SK-N-SH (cell line): ENCODE results near the gene SULT1E1. TPM values are rescaled to one million over a fixed set of nuclear protein-coding genes. Genes with fewer than 3 reads are reported as not detected.

ENCODE experiments used
- CTCF ChIA-PET: fragments of 300-600, 350-600 bp; formaldehyde crosslinking; extraction: SDS; loops from one replicate; lab custom pipeline; 2021; lab: Yijun Ruan, JAX
- POLR2A ChIA-PET: fragments of 350-600 bp; sonication (Branson Sonifier 250); formaldehyde crosslinking; extraction: SDS; loops from one replicate; lab custom pipeline; 2020; ENCODE audit warnings: antibody characterized with exemption, inconsistent platforms; lab: Yijun Ruan, JAX
- DNase-seq: peaks from one replicate; pipeline ENCODE4 v3.0.0; 2012
- H2AFZ ChIP-seq: fragments of 200-600 bp; sonication (generic); 2 replicates; pipeline ENCODE4 v1.8.1; 2016; ENCODE audit warnings: antibody characterized with exemption, mild to moderate bottlenecking, low read depth
- H3F3A ChIP-seq: fragments of 200-600 bp; sonication (generic); replicated peaks from 2 replicates; pipeline ENCODE3; 2016; ENCODE audit warnings: antibody characterized with exemption, mild to moderate bottlenecking; ENCODE audit not compliant: insufficient read depth
- H3K27ac ChIP-seq, 2 experiments: fragments of 200-500 bp in 1 of 2; fragments of 200-600 bp in 1 of 2; sonication (Bioruptor generic) in 1 of 2; sonication (generic), shearing (Covaris generic) in 1 of 2; 2 replicates each; pipeline versions ENCODE4 v1.5.1 to v1.6.1; 2014 to 2016; ENCODE audit warnings: low read depth in 2 of 2, inconsistent platforms in 1 of 2, low read length in 1 of 2, mild to moderate bottlenecking in 1 of 2, mixed read lengths in 1 of 2
- H3K27me3 ChIP-seq: fragments of 200-600 bp; sonication (generic), shearing (Covaris generic); 2 replicates; pipeline ENCODE4 v1.6.1; 2016; ENCODE audit warnings: mixed run types; ENCODE audit not compliant: insufficient read depth
- H3K36me3 ChIP-seq, 2 experiments: fragments of 200-500 bp in 1 of 2; fragments of 200-600 bp in 1 of 2; sonication (Bioruptor generic) in 1 of 2; sonication (generic) in 1 of 2; replicated peaks in 1 of 2; 2 replicates each; pipeline versions ENCODE3 to v1.5.1; 2014 to 2016; ENCODE audit warnings: low read length in 1 of 2, mild to moderate bottlenecking in 1 of 2; ENCODE audit not compliant: insufficient read depth in 2 of 2, control insufficient read depth in 1 of 2
- H3K4me1 ChIP-seq, 2 experiments: fragments of 200-500 bp in 1 of 2; fragments of 200-600 bp in 1 of 2; sonication (Bioruptor generic) in 1 of 2; sonication (generic), shearing (Covaris generic) in 1 of 2; 2 replicates each; pipeline versions ENCODE4 v1.5.1 to v1.6.1; 2014 to 2016; ENCODE audit warnings: low read depth in 1 of 2, low read length in 1 of 2, mixed run types in 1 of 2; ENCODE audit not compliant: insufficient read depth in 2 of 2, control insufficient read depth in 1 of 2
- H3K4me2 ChIP-seq: fragments of 200-600 bp; sonication (generic), shearing (Covaris generic); 2 replicates; pipeline ENCODE4 v1.6.1; 2017; ENCODE audit warnings: mixed run types
- H3K4me3 ChIP-seq, 2 experiments: fragments of 200-500 bp in 1 of 2; fragments of 200-600 bp in 1 of 2; sonication (Bioruptor generic) in 1 of 2; sonication (generic), shearing (Covaris generic) in 1 of 2; 2 replicates each; pipeline versions ENCODE4 v1.5.1 to v1.8.1; 2014 to 2016; ENCODE audit warnings: low read depth in 2 of 2, inconsistent platforms in 1 of 2, low read length in 1 of 2, mild to moderate bottlenecking in 1 of 2, mixed read lengths in 1 of 2, moderate library complexity in 1 of 2
- H3K79me2 ChIP-seq: fragments of 200-600 bp; sonication (generic); 2 replicates; pipeline ENCODE4 v1.8.1; 2017; ENCODE audit warnings: mild to moderate bottlenecking; ENCODE audit not compliant: insufficient read depth
- H3K9ac ChIP-seq: fragments of 200-600 bp; sonication (generic); 2 replicates; pipeline ENCODE4 v1.6.1; 2017; ENCODE audit warnings: mixed run types
- H3K9me2 ChIP-seq: fragments of 200-600 bp; sonication (generic); 2 replicates; pipeline ENCODE4 v1.6.1; 2017; ENCODE audit warnings: mixed run types
- H3K9me3 ChIP-seq: fragments of 200-600 bp; sonication (generic); 2 replicates; pipeline ENCODE4 v1.6.1; 2017; ENCODE audit warnings: mixed run types, mild to moderate bottlenecking, moderate library complexity
- H4K20me1 ChIP-seq: fragments of 200-600 bp; sonication (generic); 2 replicates; pipeline ENCODE4 v1.6.1; 2017; ENCODE audit warnings: mild to moderate bottlenecking, mixed run types; ENCODE audit not compliant: insufficient read depth
- CHD2 ChIP-seq: fragments of 150-350 bp; IDR thresholded peaks from 2 replicates; pipeline ENCODE4 v1.6.1; 2018; ENCODE audit warnings: low read length; ENCODE audit not compliant: partially characterized antibody
- ELF1 ChIP-seq: IDR thresholded peaks from 2 replicates; pipeline ENCODE4 v1.4.0; 2012
- EP300 ChIP-seq, 2 experiments: IDR thresholded peaks; 2 replicates each; pipeline versions ENCODE4 v1.4.0 to v1.6.1; 2012; ENCODE audit warnings: borderline replicate concordance in 1 of 2, low read depth in 1 of 2, low read length in 1 of 2
- EZH2phosphoT487 ChIP-seq: fragments of 200-600 bp; sonication (generic); IDR thresholded peaks from 2 replicates; pipeline ENCODE4 v1.6.1; 2017; ENCODE audit warnings: low read depth, mixed run types, mild to moderate bottlenecking, antibody characterized with exemption, moderate library complexity, borderline replicate concordance
- FOSL2 ChIP-seq: IDR thresholded peaks from 2 replicates; pipeline ENCODE4 v1.4.0; 2012; ENCODE audit warnings: low read depth, mild to moderate bottlenecking, moderate library complexity, borderline replicate concordance
- FOXJ3 ChIP-seq: sonication (generic); formaldehyde crosslinking; IDR thresholded peaks from 2 replicates; pipeline ENCODE4 v1.5.1; 2020; ENCODE audit warnings: mild to moderate bottlenecking, missing genetic modification reagents
- GABPA ChIP-seq: IDR thresholded peaks from 2 replicates; pipeline ENCODE4 v1.4.0; 2012; ENCODE audit warnings: low read depth, mild to moderate bottlenecking
- MEF2A ChIP-seq: IDR thresholded peaks from 2 replicates; pipeline ENCODE4 v1.4.0; 2012; ENCODE audit warnings: low read depth, borderline replicate concordance
- POLR2AphosphoS5 ChIP-seq: IDR thresholded peaks from 2 replicates; pipeline ENCODE4 v1.6.1; 2012; ENCODE audit warnings: low read depth, low read length
- RAD21 ChIP-seq: IDR thresholded peaks from 2 replicates; pipeline ENCODE4 v1.6.1; 2012; ENCODE audit warnings: mild to moderate bottlenecking, low read length
- RCOR1 ChIP-seq: fragments of 150-350 bp; IDR thresholded peaks from 2 replicates; pipeline ENCODE4 v1.6.1; 2017; ENCODE audit warnings: antibody characterized with exemption, low read length
- RFX5 ChIP-seq: IDR thresholded peaks from 2 replicates; pipeline ENCODE4 v1.6.1; 2012; ENCODE audit warnings: mild to moderate bottlenecking, improper control_type of control experiment, low read length
- SIN3A ChIP-seq: IDR thresholded peaks from 2 replicates; pipeline ENCODE4 v1.6.1; 2012; ENCODE audit warnings: low read depth, mild to moderate bottlenecking, low read length, moderate library complexity, borderline replicate concordance
- SMC3 ChIP-seq: IDR thresholded peaks from 2 replicates; pipeline ENCODE4 v1.6.1; 2012; ENCODE audit warnings: low read depth, low read length, improper control_type of control experiment
- TAF1 ChIP-seq: IDR thresholded peaks from 2 replicates; pipeline ENCODE4 v1.6.1; 2012; ENCODE audit warnings: low read depth, mild to moderate bottlenecking, low read length, moderate library complexity, borderline replicate concordance
- WGBS: methylation state at CpG from one replicate; pipeline ENCODE4 v1.1.6; 2017; ENCODE audit warnings: low lambda C conversion rate; 5-methylcytosine and 5-hydroxymethylcytosine counted together
- polyA plus RNA-seq, 3 experiments: library from polyadenylated mRNA; depleted of rRNA; stranded (reverse); fragments of >200 nt; gene quantifications; 2 replicates each; pipeline ENCODE4 v1.2.3, GENCODE V29; 2012
- TF ChIP-seq, protein P1 (sequence below): fragments of 150-350 bp; IDR thresholded peaks from 2 replicates; pipeline ENCODE4 v1.6.1; 2016; ENCODE audit warnings: mild to moderate bottlenecking, low read depth, low read length
- TF ChIP-seq, protein P2 (sequence below): fragments of 150-350 bp; IDR thresholded peaks from 2 replicates; pipeline ENCODE4 v1.6.1; 2017; ENCODE audit warnings: antibody characterized with exemption, low read length, low read depth, borderline replicate concordance
- TF ChIP-seq, protein P3 (sequence below): IDR thresholded peaks from 2 replicates; pipeline ENCODE4 v1.6.1; 2012; ENCODE audit warnings: mild to moderate bottlenecking, low read depth, low read length, moderate library complexity

The SULT1E1 gene
- polyA plus RNA-seq, 1 of the 3 experiments (the other 2 are of a cell fraction), result 13.7 TPM

DNA sequence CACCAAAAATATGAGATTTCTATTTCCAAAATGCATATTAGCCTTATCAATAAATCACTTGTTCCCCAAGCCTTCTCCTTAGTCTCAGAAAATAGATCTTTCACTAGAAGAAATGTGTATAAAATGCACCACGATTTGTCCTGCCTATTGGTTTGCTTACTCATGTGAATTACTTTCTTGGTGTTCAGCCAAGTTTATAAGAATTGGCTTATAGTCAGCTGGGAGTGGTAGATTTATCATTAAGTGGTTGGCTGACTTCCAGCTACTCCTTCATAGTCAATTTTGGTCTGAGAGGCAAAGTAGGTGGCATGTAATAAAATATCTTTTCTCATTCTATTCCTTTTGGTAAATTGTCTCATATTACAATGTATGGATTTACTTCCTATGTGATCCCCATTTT, 1.3 kb downstream of the SULT1E1 start (continued):
- TF ChIP-seq, protein P1, sequence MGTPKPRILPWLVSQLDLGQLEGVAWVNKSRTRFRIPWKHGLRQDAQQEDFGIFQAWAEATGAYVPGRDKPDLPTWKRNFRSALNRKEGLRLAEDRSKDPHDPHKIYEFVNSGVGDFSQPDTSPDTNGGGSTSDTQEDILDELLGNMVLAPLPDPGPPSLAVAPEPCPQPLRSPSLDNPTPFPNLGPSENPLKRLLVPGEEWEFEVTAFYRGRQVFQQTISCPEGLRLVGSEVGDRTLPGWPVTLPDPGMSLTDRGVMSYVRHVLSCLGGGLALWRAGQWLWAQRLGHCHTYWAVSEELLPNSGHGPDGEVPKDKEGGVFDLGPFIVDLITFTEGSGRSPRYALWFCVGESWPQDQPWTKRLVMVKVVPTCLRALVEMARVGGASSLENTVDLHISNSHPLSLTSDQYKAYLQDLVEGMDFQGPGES, result no peak
- TF ChIP-seq POLR2AphosphoS5, result no peak
- TF ChIP-seq CHD2, result no peak

DNA sequence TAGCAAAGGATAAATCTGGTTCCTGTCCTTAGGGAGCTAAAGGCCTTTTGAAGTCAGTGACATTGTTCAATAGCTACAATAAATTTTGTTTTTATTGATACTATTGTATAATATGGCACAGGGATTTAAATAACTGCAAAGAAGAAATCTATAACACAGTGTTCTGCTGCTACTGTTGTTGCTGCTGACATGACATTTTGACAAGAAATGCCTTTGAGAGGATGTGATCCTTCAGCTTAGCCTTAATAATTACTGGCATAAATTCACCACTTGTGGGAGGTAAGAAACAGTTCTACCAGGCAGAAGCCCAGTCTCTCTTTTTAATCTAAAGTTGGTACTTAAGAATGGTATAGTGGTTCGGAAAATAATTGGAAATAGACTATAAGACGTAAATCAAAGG, 4.1 kb downstream of the SULT1E1 start:
- Histone ChIP-seq H2AFZ (no peak overlapping the region), H4K20me1 (no peaks in the 10 kb centered on the region), H3K9me2 (no peaks in the 10 kb centered on the region), H3F3A (no peaks in the 10 kb centered on the region), H3K36me3 (no peaks in the 10 kb centered on the region), H3K4me3 (no peak overlapping the region; a peak in 1 of 4 replicates), H3K27me3 (no peaks in the 10 kb centered on the region), H3K9me3 (no peaks in the 10 kb centered on the region), H3K4me1 (no peaks in the 10 kb centered on the region), H3K27ac (no peak overlapping the region), H3K79me2 (no peaks in the 10 kb centered on the region), H3K4me2 (no peak overlapping the region), H3K9ac (no peak overlapping the region)
- WGBS, result 25% methylated on average over 2 of the region's 2 CpGs
- POLR2A ChIA-PET, result no interaction called here
- CTCF ChIA-PET, result no interaction called here
- no peak for DNase-seq
- no peak for TF ChIP-seq SMC3
- TF ChIP-seq, protein P2, sequence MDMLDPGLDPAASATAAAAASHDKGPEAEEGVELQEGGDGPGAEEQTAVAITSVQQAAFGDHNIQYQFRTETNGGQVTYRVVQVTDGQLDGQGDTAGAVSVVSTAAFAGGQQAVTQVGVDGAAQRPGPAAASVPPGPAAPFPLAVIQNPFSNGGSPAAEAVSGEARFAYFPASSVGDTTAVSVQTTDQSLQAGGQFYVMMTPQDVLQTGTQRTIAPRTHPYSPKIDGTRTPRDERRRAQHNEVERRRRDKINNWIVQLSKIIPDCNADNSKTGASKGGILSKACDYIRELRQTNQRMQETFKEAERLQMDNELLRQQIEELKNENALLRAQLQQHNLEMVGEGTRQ, result no peak
- no peak for TF ChIP-seq POLR2AphosphoS5
- no peak for TF ChIP-seq FOSL2
- no peak for TF ChIP-seq TAF1
- no peak for TF ChIP-seq RAD21
- TF ChIP-seq, protein P3, sequence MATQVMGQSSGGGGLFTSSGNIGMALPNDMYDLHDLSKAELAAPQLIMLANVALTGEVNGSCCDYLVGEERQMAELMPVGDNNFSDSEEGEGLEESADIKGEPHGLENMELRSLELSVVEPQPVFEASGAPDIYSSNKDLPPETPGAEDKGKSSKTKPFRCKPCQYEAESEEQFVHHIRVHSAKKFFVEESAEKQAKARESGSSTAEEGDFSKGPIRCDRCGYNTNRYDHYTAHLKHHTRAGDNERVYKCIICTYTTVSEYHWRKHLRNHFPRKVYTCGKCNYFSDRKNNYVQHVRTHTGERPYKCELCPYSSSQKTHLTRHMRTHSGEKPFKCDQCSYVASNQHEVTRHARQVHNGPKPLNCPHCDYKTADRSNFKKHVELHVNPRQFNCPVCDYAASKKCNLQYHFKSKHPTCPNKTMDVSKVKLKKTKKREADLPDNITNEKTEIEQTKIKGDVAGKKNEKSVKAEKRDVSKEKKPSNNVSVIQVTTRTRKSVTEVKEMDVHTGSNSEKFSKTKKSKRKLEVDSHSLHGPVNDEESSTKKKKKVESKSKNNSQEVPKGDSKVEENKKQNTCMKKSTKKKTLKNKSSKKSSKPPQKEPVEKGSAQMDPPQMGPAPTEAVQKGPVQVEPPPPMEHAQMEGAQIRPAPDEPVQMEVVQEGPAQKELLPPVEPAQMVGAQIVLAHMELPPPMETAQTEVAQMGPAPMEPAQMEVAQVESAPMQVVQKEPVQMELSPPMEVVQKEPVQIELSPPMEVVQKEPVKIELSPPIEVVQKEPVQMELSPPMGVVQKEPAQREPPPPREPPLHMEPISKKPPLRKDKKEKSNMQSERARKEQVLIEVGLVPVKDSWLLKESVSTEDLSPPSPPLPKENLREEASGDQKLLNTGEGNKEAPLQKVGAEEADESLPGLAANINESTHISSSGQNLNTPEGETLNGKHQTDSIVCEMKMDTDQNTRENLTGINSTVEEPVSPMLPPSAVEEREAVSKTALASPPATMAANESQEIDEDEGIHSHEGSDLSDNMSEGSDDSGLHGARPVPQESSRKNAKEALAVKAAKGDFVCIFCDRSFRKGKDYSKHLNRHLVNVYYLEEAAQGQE, result no peak
- TF ChIP-seq EZH2phosphoT487, result no peak
- no peak for TF ChIP-seq SIN3A
- TF ChIP-seq RCOR1, result no peak
- TF ChIP-seq MEF2A, result no peak
- TF ChIP-seq ELF1, result no peak
- no peak for TF ChIP-seq GABPA
- no peak for TF ChIP-seq RFX5
- TF ChIP-seq FOXJ3, result no peak
- TF ChIP-seq EP300 (IDR thresholded peaks at IDR 0.05; ENCODE audit: borderline replicate concordance in 1 of 2, low read depth in 1 of 2, low read length in 1 of 2), result no peak
- TF ChIP-seq CHD2, result no peak
